ENCODE measurements around the gene TIE1.

The TIE1 gene

GRCh38 chr1:43313771-43314170, 13.0 kb downstream of the TIE1 start:
- DNase-seq, result no peak

GRCh38 chr1:43314233-43314632, 13.5 kb downstream of the TIE1 start:
- DNase-seq, result no peak

GRCh38 chr1:43315481-43315880, 14.7 kb downstream of the TIE1 start:
- no peak for DNase-seq

GRCh38 chr1:43315963-43316737, 15.4 kb downstream of the TIE1 start:
- no peak for DNase-seq

GRCh38 chr1:43316738-43317520, 16.1 kb downstream of the TIE1 start:
- DNase-seq, result no peak

- DNase-seq, result no peak
Observed at GRCh38 chr1:43317817-43318471, 17.2 kb downstream of the TIE1 start.

- DNase-seq, result no peak
Observed at GRCh38 chr1:43318831-43319230, 18.0 kb downstream of the TIE1 start.

- DNase-seq, result no peak
Observed at GRCh38 chr1:43319288-43319687, 18.5 kb downstream of the TIE1 start.

- no peak for DNase-seq
Observed at GRCh38 chr1:43319766-43320165, 19.0 kb downstream of the TIE1 start.

GRCh38 chr1:43321331-43321891, 20.6 kb downstream of the TIE1 start:
- no peak for DNase-seq

GRCh38 chr1:43322506-43322905, 21.7 kb downstream of the TIE1 start:
- no peak for DNase-seq

- DNase-seq, result no peak
Observed at GRCh38 chr1:43324810-43325209, 24.0 kb downstream of the TIE1 start.

- DNase-seq, result no peak
Observed at GRCh38 chr1:43325381-43325780, 24.6 kb downstream of the TIE1 start.

GRCh38 chr1:43327549-43328292, 26.9 kb downstream of the TIE1 start:
- no peak for DNase-seq

- DNase-seq, result peak; percentile 91
Observed at GRCh38 chr1:43329995-43330751, 29.4 kb downstream of the TIE1 start.

GRCh38 chr1:43331688-43332087, 30.9 kb downstream of the TIE1 start:
- no peak for DNase-seq

- DNase-seq, result no peak
Observed at GRCh38 chr1:43334453-43335205, 33.8 kb downstream of the TIE1 start.

GRCh38 chr1:43337588-43337987, 36.8 kb downstream of the TIE1 start, which contains the start of gene MPL:
Gene MPL, plus strand, starts transcription at chr1:43337818. Its CDS starts 31 bp downstream, at chr1:43337849.
- no peak for DNase-seq

GRCh38 chr1:43338001-43338400, 37.2 kb downstream of the TIE1 start:
- DNase-seq, result no peak

GRCh38 chr1:43339584-43340232, 38.9 kb downstream of the TIE1 start:
- DNase-seq, result no peak
